GM08714 (cell line): ENCODE measurements around the gene ANO3.

Experiments
- H3K4me3 ChIP-seq: fragments of 200-500 bp; sonication (Bioruptor generic); 2 replicates; pipeline ENCODE4 v1.5.1; 2014; ENCODE audit warnings: mild to moderate bottlenecking, low read length, inconsistent platforms
- ZNF274 ChIP-seq: IDR thresholded peaks from 2 replicates; pipeline ENCODE4 v1.6.1; 2012; ENCODE audit warnings: mild to moderate bottlenecking, low read depth, low read length

Gene ANO3

DNA sequence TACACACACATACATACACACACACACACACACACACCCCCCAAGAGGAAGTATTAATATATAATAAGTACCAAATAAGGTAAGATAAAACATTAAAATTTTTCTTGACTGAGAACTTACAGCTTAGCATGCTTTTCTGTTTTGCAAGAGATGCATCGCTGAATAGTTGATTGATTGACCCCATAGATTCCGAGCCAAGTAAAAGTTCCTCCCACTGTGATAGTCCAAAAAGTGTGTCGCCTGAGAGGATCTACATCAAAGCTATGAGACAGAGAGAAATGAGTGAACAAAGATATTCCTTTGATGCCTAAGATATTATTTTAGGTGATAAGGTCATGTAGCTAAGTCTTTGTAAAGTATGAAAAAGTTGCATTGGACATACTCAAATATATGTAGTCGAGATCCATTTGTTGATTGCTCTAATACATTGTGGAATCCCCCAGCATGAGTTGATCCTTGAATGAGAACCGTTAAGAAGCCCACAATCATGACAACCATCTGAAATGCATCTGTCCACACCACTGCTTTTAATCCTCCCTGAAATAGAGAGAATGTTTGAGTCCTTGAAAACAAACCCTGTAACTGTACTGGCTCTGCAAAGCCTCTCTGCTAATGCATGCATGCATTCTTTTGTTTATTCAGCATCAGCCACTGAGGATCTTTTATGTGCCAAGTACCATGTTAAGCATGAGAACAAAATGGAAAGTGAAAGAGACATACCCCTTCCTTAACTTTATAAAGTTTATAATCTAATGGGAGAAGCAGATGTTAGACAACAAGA, 371.7 kb downstream of the ANO3 start:
- TF ChIP-seq ZNF274: no peak

DNA sequence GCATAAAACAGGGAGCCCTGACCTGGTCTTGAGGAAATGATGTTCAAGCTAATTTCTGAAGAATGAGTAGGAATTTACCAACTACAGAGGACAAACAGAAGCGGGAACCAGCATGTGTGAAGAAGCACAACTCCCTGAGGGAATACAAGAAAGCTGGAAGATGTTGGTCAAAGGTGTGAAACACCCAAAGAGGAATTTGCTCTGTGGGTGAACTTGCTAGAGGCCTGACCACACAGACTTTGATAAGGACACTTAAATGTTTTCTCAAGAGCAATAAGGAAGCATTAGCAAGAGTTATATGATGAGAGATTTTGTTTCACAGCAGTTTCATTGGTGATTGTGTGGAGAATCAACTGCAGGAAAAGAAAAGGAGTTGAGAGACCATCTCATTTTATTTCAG, 372.3 kb downstream of the ANO3 start:
- no peak for TF ChIP-seq ZNF274
- no peak overlapping the region for H3K4me3 ChIP-seq

More for the DNA sequence above, 371.7 kb downstream of the ANO3 start:
- H3K4me3 ChIP-seq: no peak overlapping the region

DNA sequence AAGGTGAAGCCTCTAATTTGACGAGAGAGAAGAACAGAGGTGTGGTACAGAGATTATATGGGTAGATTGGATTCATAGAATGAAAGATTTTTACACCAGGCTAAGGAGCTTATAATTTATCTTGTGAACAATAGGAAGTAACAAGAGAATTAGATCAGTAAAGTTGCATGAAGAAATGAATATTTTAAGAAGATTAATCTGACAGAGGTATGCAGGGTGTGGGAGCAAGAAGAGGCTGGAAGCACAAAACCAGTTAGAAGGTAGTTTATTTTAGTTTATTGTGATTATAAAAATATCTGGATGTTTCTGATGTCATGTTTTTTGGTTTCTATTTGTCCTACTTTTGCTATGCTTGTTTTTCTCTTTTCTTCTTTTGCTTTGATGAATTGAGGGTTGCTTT, 374.3 kb downstream of the ANO3 start:
- no peak overlapping the region for H3K4me3 ChIP-seq
- no peak for TF ChIP-seq ZNF274

DNA sequence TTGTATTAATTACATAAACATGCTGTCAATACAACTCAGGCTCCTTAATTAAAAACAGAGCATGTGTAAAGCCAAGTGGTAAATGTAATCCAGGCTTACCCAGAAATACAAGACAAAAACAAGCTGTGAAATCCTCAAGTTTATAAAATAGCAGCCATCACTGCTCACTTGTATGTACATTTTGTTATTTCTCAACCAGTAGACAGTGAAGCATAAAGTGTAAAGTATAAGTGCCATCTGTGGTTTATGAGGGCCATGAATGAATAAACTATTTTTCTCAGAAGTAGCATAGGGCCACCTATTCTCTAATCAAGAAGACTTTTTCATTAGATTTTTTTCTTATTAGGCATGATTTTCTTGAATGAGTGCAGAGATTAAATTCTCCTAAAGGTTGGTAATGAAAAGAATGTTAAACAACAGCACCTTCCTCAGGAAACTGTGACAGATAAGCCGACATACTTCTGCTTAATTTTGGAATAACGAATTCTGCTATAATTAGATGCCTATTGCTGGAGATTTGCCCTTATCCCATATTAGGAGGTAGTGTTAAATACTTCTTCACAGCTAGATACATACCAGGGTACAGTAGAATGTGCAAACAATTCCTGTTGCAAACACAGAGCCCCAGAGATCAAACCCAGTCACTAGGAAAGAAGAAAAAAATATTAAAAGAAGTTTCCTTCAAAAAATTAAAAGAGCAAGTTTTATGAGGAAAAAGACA, 377.0 kb downstream of the ANO3 start:
- H3K4me3 ChIP-seq: no peak overlapping the region
- no peak for TF ChIP-seq ZNF274

DNA sequence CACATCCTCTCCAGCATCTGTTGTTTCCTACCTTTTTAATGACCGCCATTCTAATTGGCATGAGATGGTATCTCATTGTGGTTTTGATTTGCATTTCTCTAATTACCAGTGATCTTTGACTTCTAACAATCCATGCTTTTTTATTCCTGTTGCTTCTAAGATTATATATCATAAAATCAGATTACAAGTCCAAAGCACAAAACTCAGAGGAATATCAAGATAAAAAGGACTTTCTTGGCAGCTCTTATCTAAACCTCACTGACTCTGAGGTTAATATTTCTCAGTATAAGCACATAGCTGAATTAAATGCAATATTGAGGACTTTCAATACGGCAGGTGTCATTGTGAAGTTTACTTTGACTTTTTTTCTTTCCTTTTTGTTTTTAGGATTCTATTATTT, 378.6 kb downstream of the ANO3 start:
- TF ChIP-seq ZNF274: no peak
- H3K4me3 ChIP-seq: no peak overlapping the region

DNA sequence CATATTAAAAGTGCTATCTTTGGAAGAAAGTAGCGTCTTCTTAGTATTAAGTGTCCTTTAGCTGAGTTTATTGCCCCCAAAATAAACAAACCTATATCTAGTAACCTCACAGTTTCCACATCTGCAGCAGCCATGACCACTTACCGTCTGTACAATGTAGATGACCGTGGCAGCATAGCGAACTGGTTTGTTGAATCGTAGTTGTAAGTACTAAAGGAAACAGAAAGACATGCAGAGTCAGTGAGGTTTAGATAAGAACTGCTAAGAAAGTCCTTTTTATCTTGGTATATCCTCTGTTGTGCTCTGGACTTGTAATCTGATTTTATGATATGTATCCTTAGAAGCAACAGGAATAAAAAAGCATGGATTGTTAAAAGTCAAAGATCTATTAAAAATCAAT, 380.6 kb downstream of the ANO3 start:
- TF ChIP-seq ZNF274: no peak
- no peak overlapping the region for H3K4me3 ChIP-seq
